Gastrocnemius medialis (tissue), 4 donors: Measurements from ENCODE around the gene ZNF277. TPM values are rescaled to one million over a fixed set of nuclear protein-coding genes. Genes with fewer than 3 reads are reported as not detected.

Experiments used
- ATAC-seq, 2 donors: fragments of 150-250 bp; one replicate each; pipeline ENCODE4 v1.9.1; 2016
- DNase-seq, 2 donors: peaks; one replicate each; pipeline ENCODE4 v3.0.0-alpha.2; 2019
- H3K27ac ChIP-seq, 4 donors: fragments of 200-600 bp; sonication (generic); 1 replicate in 1 of 4; 2 replicates in 3 of 4; pipeline ENCODE4 v1.5.1; 2016 to 2018; ENCODE audit warnings: mild to moderate bottlenecking in 2 of 4, moderate library complexity in 1 of 4
- H3K27me3 ChIP-seq, 3 donors: fragments of 200-600 bp; sonication (generic) in 2 of 3; 1 replicate in 1 of 3; 2 replicates in 2 of 3; pipeline versions ENCODE4 v1.5.1 to v1.6.0; 2016 to 2019; ENCODE audit warnings: mild to moderate bottlenecking in 1 of 3, moderate library complexity in 1 of 3
- H3K36me3 ChIP-seq, 2 donors: fragments of 200-600 bp; sonication (generic) in 1 of 2; one replicate each; pipeline ENCODE4 v1.5.1; 2017 to 2018
- H3K4me1 ChIP-seq, 2 donors: fragments of 200-600 bp; sonication (generic) in 1 of 2; one replicate each; pipeline ENCODE4 v1.5.1; 2016 to 2017; ENCODE audit warnings: mild to moderate bottlenecking in 2 of 2
- H3K4me3 ChIP-seq, 4 donors: fragments of 200-600 bp; sonication (generic) in 3 of 4; 1 replicate in 1 of 4; 2 replicates in 3 of 4; pipeline ENCODE4 v1.5.1; 2016 to 2019; ENCODE audit warnings: mild to moderate bottlenecking in 2 of 4
- H3K9me3 ChIP-seq, 3 donors: fragments of 200-600 bp; sonication (generic) in 2 of 3; 1 replicate in 1 of 3; 2 replicates in 2 of 3; pipeline ENCODE4 v1.5.1; 2016 to 2019
- POLR2A ChIP-seq, 2 donors: fragments of 450-650 bp; IDR thresholded peaks; one replicate each; pipeline ENCODE4 v1.6.1; 2017; ENCODE audit warnings: antibody characterized with exemption in 2 of 2, mild to moderate bottlenecking in 2 of 2, moderate library complexity in 2 of 2
- in situ Hi-C, 4 donors: fragments of 200-750 bp; cut with MboI; loops; one replicate each; pipeline versions ENCODE4 v1.15.0 to v1.8.0; 2017; ENCODE audit warnings: low sequenced_read_pairs in 4 of 4
- intact Hi-C: fragments of 100-400 bp; cut with DNase I; formaldehyde crosslinking; loops from one replicate; pipeline ENCODE4 v1.15.1; 2023; ENCODE audit warnings: low total_unique reads
- total RNA-seq, 4 donors: library from RNA; depleted of rRNA; stranded (reverse); fragments of >200 nt; gene quantifications; one replicate each; pipeline versions ENCODE4 v1.1.0 to v1.2.3, GENCODE V29; 2016
- TF ChIP-seq, protein P1 (sequence below), 5 experiments: fragments of 450-650 bp in 3 of 5; fragments of 200-600 bp in 2 of 5; sonication (generic) in 2 of 5; IDR thresholded peaks in 4 of 5; conservative IDR thresholded peaks in 1 of 5; 1 replicate in 4 of 5; 2 replicates in 1 of 5; pipeline ENCODE4 v1.5.1; 2016 to 2019; ENCODE audit warnings: antibody characterized with exemption in 5 of 5, mild to moderate bottlenecking in 3 of 5, moderate library complexity in 3 of 5

Gene ZNF277
- total RNA-seq, 4 donors from 2014 or later: 12.2 to 16.5 (median 15.0) TPM

DNA sequence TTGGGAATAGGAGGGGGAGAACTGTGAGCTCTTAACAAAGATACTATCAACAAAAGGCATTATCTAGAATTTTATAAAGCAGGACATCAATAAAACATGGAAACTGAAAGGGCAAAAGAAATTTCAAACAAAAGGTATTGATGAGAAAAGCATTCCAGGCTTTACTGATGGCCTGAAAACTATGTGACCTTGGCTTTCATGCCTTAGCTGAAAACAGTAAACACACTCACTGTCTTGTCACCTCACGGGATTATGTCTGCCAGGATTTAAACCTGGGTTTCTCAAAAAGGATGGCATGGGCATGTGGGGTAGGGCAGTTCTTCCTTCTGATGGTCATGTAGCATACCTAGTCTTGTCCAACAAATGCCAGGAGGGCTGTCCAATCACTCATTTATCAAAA, 23.2 kb upstream of the ZNF277 start:
- H3K27me3 ChIP-seq: no peaks in the 10 kb centered on the region
- H3K4me3 ChIP-seq: no peak overlapping the region
- no peak for TF ChIP-seq POLR2A (IDR thresholded peaks at IDR 0.05)
- TF ChIP-seq, protein P1, sequence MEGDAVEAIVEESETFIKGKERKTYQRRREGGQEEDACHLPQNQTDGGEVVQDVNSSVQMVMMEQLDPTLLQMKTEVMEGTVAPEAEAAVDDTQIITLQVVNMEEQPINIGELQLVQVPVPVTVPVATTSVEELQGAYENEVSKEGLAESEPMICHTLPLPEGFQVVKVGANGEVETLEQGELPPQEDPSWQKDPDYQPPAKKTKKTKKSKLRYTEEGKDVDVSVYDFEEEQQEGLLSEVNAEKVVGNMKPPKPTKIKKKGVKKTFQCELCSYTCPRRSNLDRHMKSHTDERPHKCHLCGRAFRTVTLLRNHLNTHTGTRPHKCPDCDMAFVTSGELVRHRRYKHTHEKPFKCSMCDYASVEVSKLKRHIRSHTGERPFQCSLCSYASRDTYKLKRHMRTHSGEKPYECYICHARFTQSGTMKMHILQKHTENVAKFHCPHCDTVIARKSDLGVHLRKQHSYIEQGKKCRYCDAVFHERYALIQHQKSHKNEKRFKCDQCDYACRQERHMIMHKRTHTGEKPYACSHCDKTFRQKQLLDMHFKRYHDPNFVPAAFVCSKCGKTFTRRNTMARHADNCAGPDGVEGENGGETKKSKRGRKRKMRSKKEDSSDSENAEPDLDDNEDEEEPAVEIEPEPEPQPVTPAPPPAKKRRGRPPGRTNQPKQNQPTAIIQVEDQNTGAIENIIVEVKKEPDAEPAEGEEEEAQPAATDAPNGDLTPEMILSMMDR (IDR thresholded peaks at IDR 0.05 in 4 of 5, conservative IDR thresholded peaks at IDR 0.05 in 1 of 5): no peak
- H3K9me3 ChIP-seq: no peaks in the 10 kb centered on the region
- DNase-seq (no peak), ATAC-seq (no peak)
- intact Hi-C loops (no loop called here), in situ Hi-C loops (no loop called here)
- H3K27ac ChIP-seq: peak overlapping the region in 1 of 4 donors; percentile 22
- H3K4me1 ChIP-seq: peaks cover 65 to 85% of the 10 kb centered on the region in 2 donors
- H3K36me3 ChIP-seq: no peaks in the 10 kb centered on the region

DNA sequence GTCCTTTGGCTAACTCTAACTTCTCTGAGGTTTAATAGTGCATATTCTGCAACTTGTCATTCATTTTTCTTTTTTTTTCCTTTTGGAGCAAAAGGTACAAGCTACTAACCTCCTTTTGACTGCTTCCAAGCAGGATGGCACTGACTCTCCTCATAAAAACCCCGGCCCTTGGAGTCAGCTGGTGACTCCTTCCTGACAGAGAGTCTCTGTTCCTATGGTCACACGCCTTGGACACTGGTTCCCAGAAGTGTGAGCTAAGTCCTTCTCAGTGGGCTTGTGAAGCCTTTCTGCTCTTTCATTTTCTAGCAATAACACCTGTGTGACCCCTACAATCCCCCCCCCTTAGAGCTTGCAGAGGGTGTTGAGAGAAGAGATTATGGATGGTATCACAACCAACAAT, 22.0 kb upstream of the ZNF277 start:
- ATAC-seq (no peak), DNase-seq (no peak)
- TF ChIP-seq, protein P1 (IDR thresholded peaks at IDR 0.05 in 4 of 5, conservative IDR thresholded peaks at IDR 0.05 in 1 of 5): no peak
- TF ChIP-seq POLR2A (IDR thresholded peaks at IDR 0.05): no peak
- Histone ChIP-seq H3K27ac (no peak overlapping the region), H3K4me1 (peaks cover 65 to 78% of the 10 kb centered on the region in 2 donors), H3K9me3 (no peaks in the 10 kb centered on the region), H3K27me3 (no peaks in the 10 kb centered on the region), H3K4me3 (no peak overlapping the region), H3K36me3 (no peaks in the 10 kb centered on the region)
- intact Hi-C loops: no loop called here
- in situ Hi-C loops: no loop called here

DNA sequence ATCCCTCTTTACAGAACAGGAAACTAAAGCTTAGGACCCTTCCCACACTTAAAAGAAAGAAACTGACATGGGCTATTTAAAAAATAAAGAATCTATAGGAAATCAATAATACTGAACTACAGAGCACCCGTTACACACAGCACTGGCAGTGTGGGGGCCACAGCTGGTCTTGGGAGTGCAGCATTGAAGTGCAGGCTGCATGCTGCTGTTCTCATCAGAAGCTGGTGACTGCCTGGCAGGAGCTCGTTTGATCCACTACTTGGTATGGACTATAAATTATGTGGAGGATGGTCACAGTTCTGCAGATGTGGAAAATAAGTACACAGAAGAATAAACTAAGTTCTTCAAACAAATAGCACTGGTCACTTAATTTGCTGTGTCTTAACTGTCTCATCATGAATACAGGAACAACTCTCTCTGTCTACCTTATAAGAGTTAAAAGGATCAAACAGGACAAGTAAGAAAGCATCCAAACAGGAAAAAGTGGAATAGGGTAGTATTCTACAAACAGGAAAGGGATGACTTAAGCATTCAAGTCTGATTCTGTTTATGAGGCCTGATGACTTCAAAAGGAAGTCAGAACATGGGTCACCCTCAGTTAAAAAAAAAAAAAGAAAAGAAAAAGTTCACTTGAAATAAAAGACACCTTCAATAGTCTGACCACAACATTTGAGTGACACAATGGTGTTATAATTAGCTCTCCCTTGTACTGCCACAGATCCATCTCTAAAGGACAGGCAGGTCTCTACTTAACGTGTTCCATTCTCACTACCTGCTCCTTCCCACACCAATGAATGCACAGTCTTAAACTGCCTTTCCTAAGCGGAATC, 21.3 kb upstream of the ZNF277 start:
- no peaks in the 10 kb centered on the region for H3K9me3 ChIP-seq
- no peak overlapping the region for H3K4me3 ChIP-seq
- H3K4me1 ChIP-seq: peaks cover 58 to 71% of the 10 kb centered on the region in 2 donors
- peak overlapping the region; percentile 10 to 58 (median 30) for H3K27ac ChIP-seq
- H3K27me3 ChIP-seq: no peaks in the 10 kb centered on the region
- ATAC-seq: peak in 1 of 2 donors; percentile 24
- in situ Hi-C loops: no loop called here
- intact Hi-C loops: no loop called here
- no peaks in the 10 kb centered on the region for H3K36me3 ChIP-seq
- TF ChIP-seq, protein P1 (IDR thresholded peaks at IDR 0.05 in 4 of 5, conservative IDR thresholded peaks at IDR 0.05 in 1 of 5): no peak
- no peak for TF ChIP-seq POLR2A (IDR thresholded peaks at IDR 0.05)
- DNase-seq: no peak

DNA sequence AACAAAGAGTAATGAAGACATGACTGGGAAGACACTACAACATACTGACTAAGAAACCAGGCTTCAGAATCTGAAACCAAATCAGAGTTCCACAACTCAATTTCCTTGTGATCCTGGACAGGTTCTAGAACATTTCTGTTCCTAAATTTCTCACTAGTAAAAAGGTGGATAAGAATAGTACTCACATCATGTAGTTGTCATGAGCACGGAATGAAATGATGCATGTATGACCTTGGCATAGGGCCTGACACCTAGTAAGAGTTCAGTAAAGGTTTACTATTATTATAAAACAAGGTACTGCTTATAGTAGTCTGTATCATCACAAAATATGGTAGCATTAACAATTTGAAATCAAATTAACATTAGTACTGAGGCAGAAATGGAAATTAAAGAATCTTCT, 20.2 kb upstream of the ZNF277 start:
- no peak for DNase-seq
- peak; percentile 42 to 52 for ATAC-seq
- no peak overlapping the region for H3K4me3 ChIP-seq
- intact Hi-C loops: no loop called here
- H3K4me1 ChIP-seq: peaks cover 52 to 63% of the 10 kb centered on the region in 2 donors
- TF ChIP-seq, protein P1 (IDR thresholded peaks at IDR 0.05 in 4 of 5, conservative IDR thresholded peaks at IDR 0.05 in 1 of 5): no peak
- no peak for TF ChIP-seq POLR2A (IDR thresholded peaks at IDR 0.05)
- no peaks in the 10 kb centered on the region for H3K36me3 ChIP-seq
- H3K27ac ChIP-seq: peak overlapping the region; percentile 10 to 58 (median 30)
- in situ Hi-C loops: no loop called here
- no peaks in the 10 kb centered on the region for H3K9me3 ChIP-seq
- H3K27me3 ChIP-seq: no peaks in the 10 kb centered on the region
